NCI-H128 (cell line): Measurements from ENCODE around the gene FAM124A.
A peak's percentile ranks its signal among the peaks of the same experiment; 100 is the strongest.
"Not testable (repeated sequence)": the region's sequence is repeated elsewhere in the genome, so short reads cannot be mapped to it uniquely, and the experiment has no call there.

Source experiments
- DNase-seq: peaks from one replicate; lab custom pipeline; 2025; ENCODE audit not compliant: unreplicated experiment; lab: John Stamatoyannopoulos, UW

FAM124A gene

GRCh38 chr13:51267622-51268021 lies 45.4 kb downstream of the FAM124A start:
- DNase-seq, result no peak

GRCh38 chr13:51269039-51269438 lies 46.8 kb downstream of the FAM124A start:
- DNase-seq, result no peak

DNA sequence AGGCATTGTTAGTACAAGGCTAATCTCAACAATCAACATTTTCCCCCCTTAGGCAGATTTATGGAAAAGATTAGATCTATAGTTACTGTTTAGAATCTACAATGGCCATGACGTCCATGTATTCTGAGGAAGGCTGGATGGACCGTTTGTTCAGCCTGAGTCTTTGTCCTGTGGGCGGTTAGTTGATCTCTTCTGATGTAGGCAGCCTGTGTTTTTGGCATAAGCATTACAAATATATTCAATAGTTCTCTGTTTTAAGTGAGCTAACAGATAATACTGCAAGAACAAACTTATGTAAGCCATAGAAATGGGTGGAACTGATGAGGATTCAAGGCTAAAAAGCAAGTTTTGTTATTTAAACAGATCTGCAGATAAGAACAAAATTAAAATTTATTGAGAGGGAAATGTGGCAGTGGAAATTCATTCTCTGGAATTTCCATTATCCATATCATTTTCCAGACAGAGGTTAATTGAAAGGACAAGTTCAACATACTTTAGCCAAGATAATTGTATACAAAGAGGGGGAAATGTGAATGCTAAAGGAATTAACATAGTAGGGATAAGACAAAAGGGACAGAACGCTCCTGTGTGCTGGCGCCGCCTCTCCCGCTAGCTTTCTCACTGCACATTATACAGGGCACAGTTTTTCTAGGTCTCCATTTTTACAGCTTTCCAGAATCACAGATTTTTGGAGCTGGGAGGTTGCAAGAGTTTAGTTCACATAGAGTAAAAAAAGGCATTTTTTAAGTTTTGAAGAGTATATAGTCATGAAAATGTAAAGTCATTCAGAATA lies 48.6 kb downstream of the FAM124A start:
- DNase-seq, result no peak

DNA sequence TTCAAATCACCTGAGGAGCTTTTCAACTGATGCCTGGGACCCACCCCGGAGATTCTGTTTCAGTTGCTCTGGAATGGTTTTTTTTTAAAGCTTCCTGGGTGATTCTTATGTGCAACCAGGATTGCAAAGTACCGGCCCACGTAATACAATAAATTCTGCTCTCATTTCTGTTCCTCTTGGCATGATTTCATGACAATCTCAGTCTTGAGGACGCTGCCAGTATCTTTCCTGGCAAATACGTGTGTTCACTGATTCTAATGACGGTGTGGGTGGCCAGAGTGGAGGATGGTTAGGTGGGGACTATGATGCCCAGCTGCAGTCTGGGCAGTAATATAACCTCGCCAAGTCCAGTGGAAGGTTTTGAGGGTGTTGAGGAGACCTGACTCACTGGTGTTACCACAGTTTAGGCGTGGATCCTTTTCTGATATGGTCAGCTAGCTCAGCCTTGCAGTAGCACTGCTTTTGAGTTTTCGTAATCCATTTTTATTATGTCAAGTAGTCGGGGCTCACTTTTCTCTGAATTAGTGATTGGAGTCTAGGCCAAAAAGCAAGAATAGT lies 49.4 kb downstream of the FAM124A start:
- DNase-seq, result no peak

- DNase-seq, result no peak
Observed at GRCh38 chr13:51275101-51275500, 52.9 kb downstream of the FAM124A start.

DNA sequence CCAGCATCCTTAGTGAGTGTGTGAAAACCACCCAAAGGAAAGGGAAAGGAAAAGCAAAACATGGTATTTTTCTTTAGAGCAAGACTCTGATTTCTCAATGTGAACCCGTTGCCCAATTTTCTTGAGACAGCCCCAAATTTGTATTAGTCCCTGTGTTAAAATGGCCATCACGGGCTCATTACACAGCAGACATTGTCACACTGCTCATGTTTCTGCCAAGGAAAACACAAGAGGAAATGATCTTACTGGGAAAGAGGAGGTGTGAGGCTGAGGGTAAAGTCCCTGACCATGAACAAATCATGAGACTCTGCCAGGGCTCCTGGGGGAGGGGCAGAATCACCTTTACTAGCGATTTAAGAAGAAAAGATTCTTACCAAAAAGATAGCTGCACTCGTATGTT lies 54.4 kb downstream of the FAM124A start:
- no peak for DNase-seq

GRCh38 chr13:51277928-51278327 lies 55.7 kb downstream of the FAM124A start:
- DNase-seq, result no peak

DNA sequence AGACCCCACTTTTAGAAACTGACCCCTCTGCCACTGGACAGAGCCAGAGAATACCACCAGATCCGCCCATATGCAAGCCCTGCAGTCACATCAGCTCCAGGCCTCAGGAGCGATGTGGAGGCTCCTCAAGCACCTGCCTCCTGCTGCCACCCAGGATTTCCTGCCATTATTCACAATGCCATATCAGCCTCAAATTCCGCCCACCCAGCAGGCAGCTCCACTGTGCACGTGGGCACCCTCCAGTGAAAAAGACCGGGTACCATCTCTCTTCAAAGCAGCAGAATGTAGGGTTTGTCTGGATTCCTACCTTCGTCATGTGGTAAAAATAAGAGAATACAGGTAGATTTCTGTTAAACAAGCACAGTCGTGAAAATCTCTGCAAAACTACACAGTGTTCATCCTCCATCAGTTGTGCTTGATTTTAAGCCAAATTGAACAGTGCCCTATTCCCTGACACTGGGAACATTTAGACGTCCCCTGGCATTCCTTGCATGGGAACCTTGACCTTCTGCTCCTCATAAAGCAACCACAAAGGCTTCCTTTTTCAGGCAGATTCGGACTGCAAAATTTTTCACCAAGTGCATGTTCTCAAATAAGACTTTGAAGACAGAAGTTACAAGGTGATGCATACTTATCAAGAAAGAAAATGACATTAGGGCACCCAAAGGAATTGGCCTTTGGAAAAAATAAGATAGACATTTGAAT lies 56.4 kb downstream of the FAM124A start:
- DNase-seq, result no peak

- DNase-seq, result no peak
Observed at GRCh38 chr13:51280379-51280940, 58.3 kb downstream of the FAM124A start.

GRCh38 chr13:51282322-51282721 lies 60.1 kb downstream of the FAM124A start:
- no peak for DNase-seq

- DNase-seq, result not testable (repeated sequence)
Observed at GRCh38 chr13:51282923-51283322, 60.7 kb downstream of the FAM124A start.

DNA sequence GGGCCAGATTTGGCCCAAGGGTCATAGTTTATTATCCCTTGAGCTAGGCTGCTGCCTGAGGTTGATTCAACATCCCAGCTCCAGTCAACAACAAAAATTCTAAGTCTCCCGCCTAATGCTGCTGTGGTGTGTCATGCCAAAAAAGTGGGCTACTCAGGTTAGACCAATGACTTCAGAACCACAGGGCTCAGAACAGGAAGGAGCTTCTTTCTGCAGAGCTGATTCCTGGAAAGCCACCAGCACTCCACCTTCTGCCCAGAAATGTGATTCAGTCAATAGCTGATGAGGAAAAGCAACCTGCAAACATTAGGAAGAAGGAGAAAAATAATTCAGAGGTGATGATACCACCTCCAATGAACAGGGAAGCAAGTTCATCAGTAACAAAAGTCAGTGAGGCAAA lies 61.2 kb downstream of the FAM124A start:
- DNase-seq, result no peak

GRCh38 chr13:51284339-51284738 lies 62.1 kb downstream of the FAM124A start:
- no peak for DNase-seq

DNA sequence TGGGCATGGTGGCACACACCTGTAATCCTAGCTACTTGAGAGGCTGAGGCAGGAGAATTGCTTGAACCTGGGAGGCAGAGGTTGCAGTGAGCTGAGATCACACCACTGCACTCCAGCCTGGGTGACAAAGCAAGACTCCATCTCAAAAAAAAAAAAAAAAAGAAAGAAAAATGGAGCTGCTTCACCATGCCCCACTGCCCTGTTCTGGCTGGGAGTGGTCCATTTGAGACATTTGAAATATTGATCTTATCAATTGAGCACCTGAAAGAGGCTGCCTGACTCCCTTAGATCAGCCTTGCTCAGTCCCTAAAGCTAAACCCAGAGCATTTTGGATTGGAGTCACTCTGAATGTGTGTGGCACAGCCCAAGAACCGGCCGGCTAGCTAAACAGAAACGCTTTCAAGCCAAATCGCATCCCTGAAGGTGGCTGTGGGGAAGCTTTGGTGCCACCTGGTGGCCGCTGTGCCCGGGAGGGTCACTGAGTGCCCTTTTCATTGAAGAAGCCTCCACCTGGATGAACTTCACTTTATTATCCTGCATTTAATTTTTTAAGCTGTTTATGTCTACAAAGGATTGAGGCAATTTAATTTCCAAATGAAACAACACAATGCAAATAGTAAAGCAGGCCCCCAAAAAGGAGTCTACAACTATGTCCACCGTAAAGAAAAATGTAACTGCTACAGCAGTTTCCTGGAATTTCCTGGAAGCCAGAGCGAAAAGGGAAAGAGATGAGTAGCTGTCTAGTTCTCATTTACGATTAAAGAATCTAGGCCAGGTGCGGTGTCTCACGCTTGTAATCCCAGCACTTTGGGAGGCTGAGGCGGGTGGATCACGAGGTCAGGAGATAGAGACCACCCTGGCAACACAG lies 64.2 kb downstream of the FAM124A start:
- peak; percentile 31 for DNase-seq

- no peak for DNase-seq
Observed at GRCh38 chr13:51287758-51288157, 65.6 kb downstream of the FAM124A start.

DNA sequence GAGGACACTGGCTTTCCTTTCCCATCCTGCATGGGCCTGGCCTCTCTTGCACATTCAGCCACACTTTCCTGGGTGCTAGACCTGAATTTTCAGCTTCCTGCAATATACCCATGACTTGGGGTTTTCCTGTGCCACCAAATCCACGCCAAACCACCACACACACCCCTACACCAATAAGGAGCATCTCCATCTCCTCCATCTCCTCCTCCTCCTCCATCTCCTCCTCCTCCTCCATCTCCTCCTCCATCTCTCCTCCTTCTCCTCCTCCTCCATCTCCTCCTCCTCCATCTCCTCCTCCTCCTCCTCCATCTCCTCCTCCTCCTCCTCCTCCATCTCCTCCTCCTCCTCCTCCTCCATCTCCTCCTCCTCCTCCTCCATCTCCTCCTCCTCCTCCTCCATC lies 66.1 kb downstream of the FAM124A start:
- not testable (repeated sequence) for DNase-seq

DNA sequence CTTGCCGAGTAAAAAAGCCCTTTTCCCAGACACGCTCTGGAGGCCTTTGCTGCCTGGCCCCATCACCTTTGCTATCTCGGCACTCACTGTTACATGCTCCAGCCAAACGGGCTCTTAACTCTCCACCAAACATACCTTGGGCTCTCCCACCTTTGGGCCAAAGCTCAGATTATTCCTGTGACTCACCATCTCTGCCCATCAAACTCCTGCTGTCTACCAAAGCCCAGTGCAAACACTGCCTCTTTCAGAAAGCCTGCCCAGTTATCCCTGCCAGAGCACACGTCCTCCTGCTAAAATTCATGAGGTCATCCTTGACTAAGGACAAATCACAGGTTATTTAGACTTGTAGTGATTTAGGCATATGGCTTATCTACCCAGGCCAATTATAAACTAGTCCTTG lies 69.1 kb downstream of the FAM124A start:
- no peak for DNase-seq

DNA sequence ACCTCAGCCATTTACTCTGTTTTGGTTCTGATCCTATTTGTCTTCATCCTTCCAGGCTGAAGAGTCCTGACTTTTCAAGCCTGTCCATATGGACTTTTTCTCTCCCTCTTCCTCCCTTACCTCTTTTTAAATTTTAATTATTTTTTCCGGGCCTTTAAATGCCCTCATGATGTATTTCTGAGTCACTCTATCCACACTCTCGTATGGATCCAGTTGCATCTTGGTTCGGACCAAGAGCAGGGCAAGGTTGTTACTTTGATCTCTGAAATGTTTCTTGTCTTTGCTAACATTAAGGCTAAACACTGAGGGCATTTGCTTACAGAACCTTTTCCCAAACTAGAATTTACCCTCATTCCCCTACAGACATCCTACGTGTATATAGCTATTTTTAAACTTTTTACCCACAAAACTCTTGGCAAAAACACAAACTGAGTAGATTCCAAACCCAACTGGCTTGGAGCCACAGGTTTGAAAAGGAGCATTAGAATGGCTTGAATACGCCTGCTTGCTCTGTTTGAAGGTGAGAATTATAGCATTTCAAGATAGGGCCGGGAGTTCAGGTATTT lies 69.9 kb downstream of the FAM124A start:
- DNase-seq, result no peak

DNA sequence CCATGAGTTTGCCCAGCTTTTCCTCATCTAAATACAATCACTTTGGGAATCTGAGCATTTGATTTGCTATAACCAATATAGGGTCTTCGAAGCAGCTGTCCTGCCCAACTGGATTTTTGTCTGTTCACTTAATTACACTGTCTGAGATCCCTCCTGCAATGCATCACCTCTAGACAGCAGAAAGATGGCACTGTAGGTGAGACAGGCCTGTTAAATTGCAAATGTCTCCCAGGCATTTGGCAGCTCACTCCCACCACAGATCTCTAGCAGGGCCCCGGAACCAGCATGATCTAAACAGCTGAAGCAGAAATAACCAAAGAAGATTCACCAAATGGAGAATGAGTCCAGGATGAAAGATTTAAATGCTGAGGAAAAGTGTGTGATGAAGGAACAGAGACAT lies 75.4 kb downstream of the FAM124A start:
- DNase-seq, result no peak

- DNase-seq, result no peak
Observed at GRCh38 chr13:51298812-51299211, 76.6 kb downstream of the FAM124A start.
